CD14-positive monocyte (primary cell): ENCODE results near the gene E2F4. TPM values are rescaled to one million over a fixed set of nuclear protein-coding genes. Genes with fewer than 3 reads are reported as not detected.

ENCODE experiments used
- DNase-seq, 3 donors: peaks; one replicate each; pipeline ENCODE4 v3.0.0-alpha.2; 2011 to 2022
- H2AFZ ChIP-seq: 2 replicates; pipeline ENCODE4 v1.6.0; 2012; ENCODE audit warnings: mild to moderate bottlenecking, low read depth, low read length, inconsistent platforms; ENCODE audit not compliant: insufficient read depth, poor library complexity, severe bottlenecking
- H3K27ac ChIP-seq, 2 donors: 1 replicate in 1 of 2; 2 replicates in 1 of 2; pipeline ENCODE4 v1.5.1; 2012 to 2013; ENCODE audit warnings: low read length in 2 of 2, control low read depth in 1 of 2, inconsistent platforms in 1 of 2, low read depth in 1 of 2, mild to moderate bottlenecking in 1 of 2
- H3K27me3 ChIP-seq, 2 donors: one replicate each; pipeline versions ENCODE4 v1.6.0 to v1.6.1; 2011 to 2013; ENCODE audit warnings: low read length in 2 of 2; ENCODE audit not compliant: control insufficient read depth in 2 of 2, insufficient read depth in 2 of 2
- H3K36me3 ChIP-seq, 2 donors: replicated peaks in 1 of 2; 1 replicate in 1 of 2; 2 replicates in 1 of 2; pipeline versions ENCODE4 v1.5.1 to v1.6.1; 2012 to 2013; ENCODE audit warnings: low read length in 2 of 2, control low read depth in 1 of 2, inconsistent platforms in 1 of 2, mild to moderate bottlenecking in 1 of 2; ENCODE audit not compliant: insufficient read depth in 2 of 2, control insufficient read depth in 1 of 2
- H3K4me1 ChIP-seq, 2 donors: 1 replicate in 1 of 2; 2 replicates in 1 of 2; pipeline versions ENCODE4 v1.5.1 to v1.6.1; 2012 to 2013; ENCODE audit warnings: low read length in 2 of 2, control low read depth in 1 of 2, inconsistent platforms in 1 of 2, mild to moderate bottlenecking in 1 of 2, moderate library complexity in 1 of 2; ENCODE audit not compliant: insufficient read depth in 2 of 2, control insufficient read depth in 1 of 2
- H3K4me2 ChIP-seq: replicated peaks from 2 replicates; pipeline ENCODE3; 2012; ENCODE audit warnings: low read length, moderate library complexity, mild to moderate bottlenecking; ENCODE audit not compliant: poor library complexity, severe bottlenecking; ENCODE audit errors: extremely low read depth
- H3K4me3 ChIP-seq, 3 experiments: fragments of 200-600 bp in 1 of 3; sonication (generic) in 1 of 3; replicated peaks in 1 of 3; 1 replicate in 2 of 3; 2 replicates in 1 of 3; pipeline ENCODE4 v1.5.1; 2011 to 2013; ENCODE audit warnings: low read length in 3 of 3, mild to moderate bottlenecking in 3 of 3, control low read depth in 2 of 3, low read depth in 2 of 3, inconsistent platforms in 1 of 3, moderate library complexity in 1 of 3
- H3K79me2 ChIP-seq: 2 replicates; pipeline ENCODE4 v1.6.0; 2012; ENCODE audit warnings: mild to moderate bottlenecking, control low read depth, inconsistent platforms, low read length, moderate library complexity; ENCODE audit not compliant: insufficient read depth
- H3K9ac ChIP-seq: 2 replicates; pipeline ENCODE4 v1.6.0; 2017; ENCODE audit warnings: low read length, mild to moderate bottlenecking; ENCODE audit not compliant: insufficient read depth, poor library complexity, severe bottlenecking
- H3K9me3 ChIP-seq, 2 donors: replicated peaks in 1 of 2; 1 replicate in 1 of 2; 2 replicates in 1 of 2; pipeline versions ENCODE4 v1.5.1 to v1.6.1; 2012 to 2013; ENCODE audit warnings: low read length in 2 of 2, control low read depth in 1 of 2; ENCODE audit not compliant: control insufficient read depth in 1 of 2, insufficient read depth in 1 of 2
- H4K20me1 ChIP-seq: 2 replicates; pipeline ENCODE4 v1.6.0; 2012; ENCODE audit warnings: mild to moderate bottlenecking, low read length, control low read depth, moderate library complexity; ENCODE audit not compliant: insufficient read depth
- H3K27ac Mint-ChIP-seq, 7 donors: one replicate each; pipeline ENCODE4 v1.8.0; 2020; ENCODE audit warnings: mild to moderate bottlenecking in 7 of 7, mixed read lengths in 7 of 7, moderate library complexity in 6 of 7, inconsistent platforms in 2 of 7
- H3K27me3 Mint-ChIP-seq, 3 donors: one replicate each; pipeline ENCODE4 v1.8.0; 2021 to 2022; ENCODE audit warnings: low read depth in 3 of 3, mild to moderate bottlenecking in 3 of 3, mixed read lengths in 3 of 3, moderate library complexity in 3 of 3, inconsistent platforms in 1 of 3
- H3K36me3 Mint-ChIP-seq, 2 donors: one replicate each; pipeline ENCODE4 v1.8.0; 2020; ENCODE audit warnings: mixed read lengths in 2 of 2, inconsistent platforms in 1 of 2, mild to moderate bottlenecking in 1 of 2
- H3K4me1 Mint-ChIP-seq: one replicate; pipeline ENCODE4 v1.8.0; 2020; ENCODE audit warnings: mild to moderate bottlenecking, mixed read lengths
- H3K4me3 Mint-ChIP-seq, 2 donors: one replicate each; pipeline ENCODE4 v1.8.0; 2020; ENCODE audit warnings: mild to moderate bottlenecking in 2 of 2, mixed read lengths in 2 of 2, moderate library complexity in 1 of 2
- H3K9me3 Mint-ChIP-seq, 7 donors: one replicate each; pipeline ENCODE4 v1.8.0; 2020 to 2022; ENCODE audit warnings: mixed read lengths in 7 of 7, mild to moderate bottlenecking in 6 of 7, moderate library complexity in 6 of 7, inconsistent platforms in 2 of 7
- WGBS: methylation state at CpG from one replicate; pipeline ENCODE4 v1.1.5; 2013; ENCODE audit warnings: missing lambda C conversion rate; ENCODE audit not compliant: insufficient coverage; 5-methylcytosine and 5-hydroxymethylcytosine counted together
- intact Hi-C, 2 donors: fragments of 100-400 bp; cut with micrococcal nuclease; formaldehyde crosslinking; loops; one replicate each; pipeline versions ENCODE4 v1.15.0 to v1.15.1; 2023
- polyA plus RNA-seq, 3 donors: library from polyadenylated mRNA; depleted of rRNA in 1 of 3; unstranded in 2 of 3; stranded (reverse) in 1 of 3; fragments of 300-500 nt in 2 of 3; fragments of >200 nt in 1 of 3; fragmentation: Illumina TruSeq in 2 of 3; gene quantifications; 1 replicate in 2 of 3; 2 replicates in 1 of 3; pipeline ENCODE4 v1.2.3, GENCODE V29; 2012 to 2021
- TF ChIP-seq, protein P1 (sequence below): fragments of 200-600 bp; IDR thresholded peaks from one replicate; pipeline ENCODE4 v1.8.0; 2022; ENCODE audit warnings: antibody characterized with exemption, mild to moderate bottlenecking

Gene E2F4
- polyA plus RNA-seq, 3 donors, result 53.1 to 191 (median 61.5) TPM

DNA sequence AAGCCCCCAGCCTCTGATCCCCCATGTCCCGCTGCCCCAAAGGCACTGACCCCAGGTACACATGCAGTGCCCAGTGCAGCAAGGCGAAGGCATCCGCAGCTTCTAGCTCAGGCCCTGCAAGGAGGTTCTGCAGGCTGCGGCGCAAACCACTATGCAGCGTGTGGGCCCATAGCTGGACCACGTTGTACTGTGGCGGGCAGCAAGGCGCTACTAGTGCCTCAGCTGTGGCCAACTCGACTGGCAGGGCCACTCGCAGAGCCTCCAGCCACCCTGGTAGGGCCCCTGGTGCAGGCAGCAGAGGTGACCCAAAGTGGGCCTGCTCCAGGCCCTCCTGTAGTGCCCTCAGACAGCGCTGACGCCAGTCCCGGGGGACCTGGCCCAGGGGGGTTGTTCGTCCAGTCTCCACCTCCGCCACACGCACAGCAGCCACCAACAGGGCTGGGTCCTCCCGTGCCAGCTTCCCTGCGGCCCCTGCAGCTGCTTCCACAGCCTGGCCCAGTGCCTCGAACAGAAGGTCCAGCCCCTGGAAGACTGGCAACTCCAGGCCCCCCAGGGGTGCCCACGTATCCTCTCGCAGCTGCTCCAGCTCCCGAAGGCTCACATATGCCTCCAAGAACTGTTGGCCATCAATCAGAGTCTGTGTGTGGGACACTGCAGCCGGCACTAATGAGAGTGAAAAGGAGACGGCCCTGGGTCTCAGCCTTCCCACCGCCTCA lies 4.6 kb upstream of the E2F4 start:
- no peaks in the 10 kb centered on the region for H3K9me3 ChIP-seq
- H3K4me2 ChIP-seq, result no peak overlapping the region
- peaks cover 34 to 38% of the 10 kb centered on the region in 2 donors for H3K4me1 ChIP-seq
- H3K27me3 ChIP-seq, result peaks cover 0 to 8% of the 10 kb centered on the region in 2 donors
- no peak overlapping the region for H3K9ac ChIP-seq
- H3K27ac Mint-ChIP-seq, result no peak overlapping the region
- WGBS, result 94% methylated on average over 26 of the region's 26 CpGs
- no peak for DNase-seq
- peaks cover 9% of the 10 kb centered on the region for H3K79me2 ChIP-seq
- H2AFZ ChIP-seq, result no peak overlapping the region
- TF ChIP-seq, protein P1, sequence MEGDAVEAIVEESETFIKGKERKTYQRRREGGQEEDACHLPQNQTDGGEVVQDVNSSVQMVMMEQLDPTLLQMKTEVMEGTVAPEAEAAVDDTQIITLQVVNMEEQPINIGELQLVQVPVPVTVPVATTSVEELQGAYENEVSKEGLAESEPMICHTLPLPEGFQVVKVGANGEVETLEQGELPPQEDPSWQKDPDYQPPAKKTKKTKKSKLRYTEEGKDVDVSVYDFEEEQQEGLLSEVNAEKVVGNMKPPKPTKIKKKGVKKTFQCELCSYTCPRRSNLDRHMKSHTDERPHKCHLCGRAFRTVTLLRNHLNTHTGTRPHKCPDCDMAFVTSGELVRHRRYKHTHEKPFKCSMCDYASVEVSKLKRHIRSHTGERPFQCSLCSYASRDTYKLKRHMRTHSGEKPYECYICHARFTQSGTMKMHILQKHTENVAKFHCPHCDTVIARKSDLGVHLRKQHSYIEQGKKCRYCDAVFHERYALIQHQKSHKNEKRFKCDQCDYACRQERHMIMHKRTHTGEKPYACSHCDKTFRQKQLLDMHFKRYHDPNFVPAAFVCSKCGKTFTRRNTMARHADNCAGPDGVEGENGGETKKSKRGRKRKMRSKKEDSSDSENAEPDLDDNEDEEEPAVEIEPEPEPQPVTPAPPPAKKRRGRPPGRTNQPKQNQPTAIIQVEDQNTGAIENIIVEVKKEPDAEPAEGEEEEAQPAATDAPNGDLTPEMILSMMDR, result no peak
- H3K9me3 Mint-ChIP-seq, result peaks cover 0 to 5% (median 2%) of the 10 kb centered on the region in 7 donors
- H3K4me3 ChIP-seq, result no peak overlapping the region
- peaks cover 2% of the 10 kb centered on the region in 2 donors for H3K36me3 Mint-ChIP-seq
- peaks cover 21% of the 10 kb centered on the region for H3K4me1 Mint-ChIP-seq
- peaks cover 7 to 29% (median 18%) of the 10 kb centered on the region in 3 donors for H3K27me3 Mint-ChIP-seq
- H3K4me3 Mint-ChIP-seq, result no peak overlapping the region
- intact Hi-C loops, result no loop called here
- no peaks in the 10 kb centered on the region for H3K36me3 ChIP-seq
- peaks cover 2% of the 10 kb centered on the region for H4K20me1 ChIP-seq
- no peak overlapping the region for H3K27ac ChIP-seq

DNA sequence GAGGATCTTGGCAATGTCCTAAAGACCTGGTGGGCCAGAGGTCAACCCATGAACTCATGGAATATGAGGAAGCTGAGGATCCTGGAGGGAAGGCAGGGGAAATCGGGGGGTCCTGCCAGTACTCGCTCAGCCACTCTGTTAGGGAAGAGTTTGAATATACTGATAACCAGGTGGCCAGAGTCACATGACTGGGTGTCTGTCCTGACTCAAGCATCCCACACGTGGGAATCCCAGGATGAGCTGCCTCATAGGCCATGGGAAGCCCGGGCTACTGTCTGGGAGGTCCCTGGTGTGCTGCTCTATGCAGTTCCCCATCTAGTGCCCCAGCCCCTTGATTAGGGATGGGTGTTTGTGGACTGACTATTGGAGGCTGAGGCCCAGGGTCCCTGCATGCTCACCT lies 3.6 kb upstream of the E2F4 start:
- Histone ChIP-seq H3K4me1 (peaks cover 34 to 38% of the 10 kb centered on the region in 2 donors), H4K20me1 (peaks cover 12% of the 10 kb centered on the region), H3K36me3 (no peaks in the 10 kb centered on the region), H3K79me2 (peaks cover 14% of the 10 kb centered on the region), H3K9me3 (no peaks in the 10 kb centered on the region), H3K9ac (no peak overlapping the region), H3K27me3 (peaks cover 0 to 8% of the 10 kb centered on the region in 2 donors), H3K4me3 (no peak overlapping the region), H3K27ac (no peak overlapping the region), H2AFZ (no peak overlapping the region), H3K4me2 (no peak overlapping the region)
- Mint-ChIP-seq H3K9me3 (peaks cover 0 to 5% (median 2%) of the 10 kb centered on the region in 7 donors), H3K4me1 (peaks cover 30% of the 10 kb centered on the region), H3K36me3 (peaks cover 2 to 4% of the 10 kb centered on the region in 2 donors), H3K27me3 (peaks cover 7 to 29% (median 18%) of the 10 kb centered on the region in 3 donors), H3K27ac (no peak overlapping the region), H3K4me3 (no peak overlapping the region)
- intact Hi-C loops, result no loop called here
- WGBS, result 88% methylated on average over 4 of the region's 4 CpGs
- TF ChIP-seq, protein P1, result no peak
- DNase-seq, result no peak
